SK-N-SH (cell line): ENCODE measurements around the gene FASTK. TPM values are rescaled to one million over a fixed set of nuclear protein-coding genes. Genes with fewer than 3 reads are reported as not detected.

Experiments
- CTCF ChIA-PET: fragments of 300-600, 350-600 bp; formaldehyde crosslinking; extraction: SDS; loops from one replicate; lab custom pipeline; 2021; lab: Yijun Ruan, JAX
- POLR2A ChIA-PET: fragments of 350-600 bp; sonication (Branson Sonifier 250); formaldehyde crosslinking; extraction: SDS; loops from one replicate; lab custom pipeline; 2020; ENCODE audit warnings: antibody characterized with exemption, inconsistent platforms; lab: Yijun Ruan, JAX
- DNase-seq: peaks from one replicate; pipeline ENCODE4 v3.0.0; 2012
- H2AFZ ChIP-seq: fragments of 200-600 bp; sonication (generic); 2 replicates; pipeline ENCODE4 v1.8.1; 2016; ENCODE audit warnings: antibody characterized with exemption, mild to moderate bottlenecking, low read depth
- H3F3A ChIP-seq: fragments of 200-600 bp; sonication (generic); replicated peaks from 2 replicates; pipeline ENCODE3; 2016; ENCODE audit warnings: antibody characterized with exemption, mild to moderate bottlenecking; ENCODE audit not compliant: insufficient read depth
- H3K27ac ChIP-seq, 2 experiments: fragments of 200-500 bp in 1 of 2; fragments of 200-600 bp in 1 of 2; sonication (Bioruptor generic) in 1 of 2; sonication (generic), shearing (Covaris generic) in 1 of 2; 2 replicates each; pipeline versions ENCODE4 v1.5.1 to v1.6.1; 2014 to 2016; ENCODE audit warnings: low read depth in 2 of 2, inconsistent platforms in 1 of 2, low read length in 1 of 2, mild to moderate bottlenecking in 1 of 2, mixed read lengths in 1 of 2
- H3K27me3 ChIP-seq: fragments of 200-600 bp; sonication (generic), shearing (Covaris generic); 2 replicates; pipeline ENCODE4 v1.6.1; 2016; ENCODE audit warnings: mixed run types; ENCODE audit not compliant: insufficient read depth
- H3K36me3 ChIP-seq, 2 experiments: fragments of 200-500 bp in 1 of 2; fragments of 200-600 bp in 1 of 2; sonication (Bioruptor generic) in 1 of 2; sonication (generic) in 1 of 2; replicated peaks in 1 of 2; 2 replicates each; pipeline versions ENCODE3 to v1.5.1; 2014 to 2016; ENCODE audit warnings: low read length in 1 of 2, mild to moderate bottlenecking in 1 of 2; ENCODE audit not compliant: insufficient read depth in 2 of 2, control insufficient read depth in 1 of 2
- H3K4me1 ChIP-seq, 2 experiments: fragments of 200-500 bp in 1 of 2; fragments of 200-600 bp in 1 of 2; sonication (Bioruptor generic) in 1 of 2; sonication (generic), shearing (Covaris generic) in 1 of 2; 2 replicates each; pipeline versions ENCODE4 v1.5.1 to v1.6.1; 2014 to 2016; ENCODE audit warnings: low read depth in 1 of 2, low read length in 1 of 2, mixed run types in 1 of 2; ENCODE audit not compliant: insufficient read depth in 2 of 2, control insufficient read depth in 1 of 2
- H3K4me2 ChIP-seq: fragments of 200-600 bp; sonication (generic), shearing (Covaris generic); 2 replicates; pipeline ENCODE4 v1.6.1; 2017; ENCODE audit warnings: mixed run types
- H3K4me3 ChIP-seq, 2 experiments: fragments of 200-500 bp in 1 of 2; fragments of 200-600 bp in 1 of 2; sonication (Bioruptor generic) in 1 of 2; sonication (generic), shearing (Covaris generic) in 1 of 2; 2 replicates each; pipeline versions ENCODE4 v1.5.1 to v1.8.1; 2014 to 2016; ENCODE audit warnings: low read depth in 2 of 2, inconsistent platforms in 1 of 2, low read length in 1 of 2, mild to moderate bottlenecking in 1 of 2, mixed read lengths in 1 of 2, moderate library complexity in 1 of 2
- H3K79me2 ChIP-seq: fragments of 200-600 bp; sonication (generic); 2 replicates; pipeline ENCODE4 v1.8.1; 2017; ENCODE audit warnings: mild to moderate bottlenecking; ENCODE audit not compliant: insufficient read depth
- H3K9ac ChIP-seq: fragments of 200-600 bp; sonication (generic); 2 replicates; pipeline ENCODE4 v1.6.1; 2017; ENCODE audit warnings: mixed run types
- H3K9me2 ChIP-seq: fragments of 200-600 bp; sonication (generic); 2 replicates; pipeline ENCODE4 v1.6.1; 2017; ENCODE audit warnings: mixed run types
- H3K9me3 ChIP-seq: fragments of 200-600 bp; sonication (generic); 2 replicates; pipeline ENCODE4 v1.6.1; 2017; ENCODE audit warnings: mixed run types, mild to moderate bottlenecking, moderate library complexity
- H4K20me1 ChIP-seq: fragments of 200-600 bp; sonication (generic); 2 replicates; pipeline ENCODE4 v1.6.1; 2017; ENCODE audit warnings: mild to moderate bottlenecking, mixed run types; ENCODE audit not compliant: insufficient read depth
- CHD2 ChIP-seq: fragments of 150-350 bp; IDR thresholded peaks from 2 replicates; pipeline ENCODE4 v1.6.1; 2018; ENCODE audit warnings: low read length; ENCODE audit not compliant: partially characterized antibody
- CTCF ChIP-seq: fragments of 200-600 bp; sonication (generic); IDR thresholded peaks from 2 replicates; pipeline ENCODE4 v1.6.1; 2017; ENCODE audit warnings: antibody characterized with exemption, mild to moderate bottlenecking, moderate library complexity
- ELF1 ChIP-seq: IDR thresholded peaks from 2 replicates; pipeline ENCODE4 v1.4.0; 2012
- FOXJ3 ChIP-seq: sonication (generic); formaldehyde crosslinking; IDR thresholded peaks from 2 replicates; pipeline ENCODE4 v1.5.1; 2020; ENCODE audit warnings: mild to moderate bottlenecking, missing genetic modification reagents
- GATA2 ChIP-seq: sonication (generic); formaldehyde crosslinking; IDR thresholded peaks from 2 replicates; pipeline ENCODE4 v1.5.0; 2020; ENCODE audit warnings: mild to moderate bottlenecking, missing genetic modification reagents
- IRF3 ChIP-seq: fragments of 150-350 bp; IDR thresholded peaks from 2 replicates; pipeline ENCODE4 v1.6.1; 2016; ENCODE audit warnings: mild to moderate bottlenecking, low read depth, low read length
- JUND ChIP-seq: IDR thresholded peaks from 2 replicates; pipeline ENCODE4 v1.4.0; 2012
- NRF1 ChIP-seq: IDR thresholded peaks from 2 replicates; pipeline ENCODE4 v1.6.1; 2012; ENCODE audit warnings: low read depth, mild to moderate bottlenecking, low read length
- RFX5 ChIP-seq: IDR thresholded peaks from 2 replicates; pipeline ENCODE4 v1.6.1; 2012; ENCODE audit warnings: mild to moderate bottlenecking, improper control_type of control experiment, low read length
- RXRA ChIP-seq: IDR thresholded peaks from 2 replicates; pipeline ENCODE4 v1.4.0; 2012; ENCODE audit warnings: low read depth, mild to moderate bottlenecking, borderline replicate concordance
- SIN3A ChIP-seq: IDR thresholded peaks from 2 replicates; pipeline ENCODE4 v1.6.1; 2012; ENCODE audit warnings: low read depth, mild to moderate bottlenecking, low read length, moderate library complexity, borderline replicate concordance
- SMC3 ChIP-seq: IDR thresholded peaks from 2 replicates; pipeline ENCODE4 v1.6.1; 2012; ENCODE audit warnings: low read depth, low read length, improper control_type of control experiment
- YY1 ChIP-seq: IDR thresholded peaks from 2 replicates; pipeline ENCODE4 v1.4.0; 2012; ENCODE audit warnings: low read depth, mild to moderate bottlenecking
- WGBS: methylation state at CpG from one replicate; pipeline ENCODE4 v1.1.6; 2017; ENCODE audit warnings: low lambda C conversion rate; 5-methylcytosine and 5-hydroxymethylcytosine counted together
- polyA plus RNA-seq, 3 experiments: library from polyadenylated mRNA; depleted of rRNA; stranded (reverse); fragments of >200 nt; gene quantifications; 2 replicates each; pipeline ENCODE4 v1.2.3, GENCODE V29; 2012

Gene FASTK
- polyA plus RNA-seq, 1 of the 3 experiments (the other 2 are of a cell fraction) = 125 TPM

GRCh38 chr7:151103973-151104372 lies 23.4 kb upstream of the FASTK start:
- Histone ChIP-seq H3F3A (peaks cover 31% of the 10 kb centered on the region), H3K9me2 (no peaks in the 10 kb centered on the region), H2AFZ (no peak overlapping the region), H3K9ac (no peak overlapping the region), H3K4me2 (no peak overlapping the region), H3K4me3 (no peak overlapping the region), H3K4me1 (peaks cover 0 to 10% of the 10 kb centered on the region in 2 experiments; a peak in 1 of 4 replicates), H3K9me3 (no peaks in the 10 kb centered on the region), H3K27ac (peak overlapping the region in 1 of 2 experiments; percentile 45; a peak in 1 of 4 replicates), H4K20me1 (peaks cover 96% of the 10 kb centered on the region), H3K36me3 (peaks cover 0 to 4% of the 10 kb centered on the region in 2 experiments), H3K79me2 (peaks cover 94% of the 10 kb centered on the region), H3K27me3 (no peaks in the 10 kb centered on the region)
- TF ChIP-seq JUND (no peak), RXRA (no peak), RFX5 (no peak), GATA2 (CRISPR knock-in tag) (no peak), YY1 (no peak)
- DNase-seq = no peak
- 93% methylated on average over 12 of the region's 12 CpGs for WGBS
- CTCF ChIA-PET = interaction anchor here (1.1 to 18.7 kb wide), 5 partner anchors 9 to 91 kb away, joined by 3 to 474 read pairs (median 54); partner anchors contain the start of genes AGAP3, FASTK and TMUB1
- POLR2A ChIA-PET = no interaction called here

- Histone ChIP-seq H3K4me1 (peaks cover 0 to 7% of the 10 kb centered on the region in 2 experiments; a peak in 1 of 4 replicates), H3K27ac (no peak overlapping the region), H3K4me3 (no peak overlapping the region), H2AFZ (no peak overlapping the region), H3F3A (peaks cover 30% of the 10 kb centered on the region), H3K9me3 (no peaks in the 10 kb centered on the region), H3K9me2 (no peaks in the 10 kb centered on the region), H3K4me2 (no peak overlapping the region), H3K79me2 (peaks cover 94% of the 10 kb centered on the region), H4K20me1 (peaks cover 95% of the 10 kb centered on the region), H3K9ac (no peak overlapping the region), H3K27me3 (no peaks in the 10 kb centered on the region), H3K36me3 (peaks cover 0 to 4% of the 10 kb centered on the region in 2 experiments)
- CTCF ChIA-PET = interaction anchor here (1.2 to 18.7 kb wide), 5 partner anchors 10 to 90 kb away, joined by 3 to 474 read pairs (median 54); partner anchors contain the start of genes AGAP3, FASTK and TMUB1
- no peak for DNase-seq
- POLR2A ChIA-PET = interaction anchor here (0.9 kb wide), 1 partner anchor 10 kb away, joined by 4 read pairs; no protein-coding TSS in a partner anchor
- WGBS = 89% methylated on average over 3 of the region's 3 CpGs
- TF ChIP-seq YY1 (no peak), ELF1 (no peak), CHD2 (no peak), FOXJ3 (no peak), IRF3 (no peak), RXRA (no peak), SMC3 (no peak), SIN3A (no peak), CTCF (no peak), NRF1 (no peak)
Measured at GRCh38 chr7:151102991-151103390, 22.4 kb upstream of the FASTK start.
